ENCODE measurements around the gene RBM45.

GRCh38 chr2:178152033-178152432, 39.8 kb downstream of the RBM45 start:
- TF ChIP-seq POLR2A (IDR thresholded peaks at IDR 0.05), result no peak
- no peak for TF ChIP-seq CTCF (IDR thresholded peaks at IDR 0.05)

Measured in thyroid gland (tissue), 4 donors.